ENCODE data around the gene GPR153. TPM values are rescaled to one million over a fixed set of nuclear protein-coding genes. Genes with fewer than 3 reads are reported as not detected.

The GPR153 gene
- total and polyA plus RNA-seq, 7 donors, result 3.7 to 32.4 (median 10.8) TPM

DNA sequence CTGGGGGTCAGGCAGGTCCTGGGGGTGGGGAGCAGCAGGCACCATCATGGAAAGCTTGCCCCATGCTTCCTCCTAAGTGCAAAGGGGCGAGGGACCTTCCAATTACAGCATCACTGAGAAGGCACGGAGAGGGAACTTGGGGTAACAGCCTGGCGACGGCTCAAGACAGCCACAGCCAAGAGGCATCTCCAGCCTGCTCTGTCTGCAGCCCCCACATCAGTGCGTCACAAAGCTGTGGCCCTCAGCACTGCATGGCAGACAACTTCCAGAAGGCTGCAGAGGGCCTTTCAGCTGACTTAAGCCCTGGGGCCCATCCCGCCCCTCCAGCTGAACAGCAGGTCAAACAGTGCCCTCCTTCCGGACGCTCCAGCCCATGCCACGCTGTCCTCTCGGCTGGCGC is 13.2 kb upstream of the GPR153 start:
- intact Hi-C loops (cut with DNase I), result no loop called here
- 96% methylated on average over 11 of the region's 11 CpGs for WGBS, 2 donors
- TF ChIP-seq, protein P1, sequence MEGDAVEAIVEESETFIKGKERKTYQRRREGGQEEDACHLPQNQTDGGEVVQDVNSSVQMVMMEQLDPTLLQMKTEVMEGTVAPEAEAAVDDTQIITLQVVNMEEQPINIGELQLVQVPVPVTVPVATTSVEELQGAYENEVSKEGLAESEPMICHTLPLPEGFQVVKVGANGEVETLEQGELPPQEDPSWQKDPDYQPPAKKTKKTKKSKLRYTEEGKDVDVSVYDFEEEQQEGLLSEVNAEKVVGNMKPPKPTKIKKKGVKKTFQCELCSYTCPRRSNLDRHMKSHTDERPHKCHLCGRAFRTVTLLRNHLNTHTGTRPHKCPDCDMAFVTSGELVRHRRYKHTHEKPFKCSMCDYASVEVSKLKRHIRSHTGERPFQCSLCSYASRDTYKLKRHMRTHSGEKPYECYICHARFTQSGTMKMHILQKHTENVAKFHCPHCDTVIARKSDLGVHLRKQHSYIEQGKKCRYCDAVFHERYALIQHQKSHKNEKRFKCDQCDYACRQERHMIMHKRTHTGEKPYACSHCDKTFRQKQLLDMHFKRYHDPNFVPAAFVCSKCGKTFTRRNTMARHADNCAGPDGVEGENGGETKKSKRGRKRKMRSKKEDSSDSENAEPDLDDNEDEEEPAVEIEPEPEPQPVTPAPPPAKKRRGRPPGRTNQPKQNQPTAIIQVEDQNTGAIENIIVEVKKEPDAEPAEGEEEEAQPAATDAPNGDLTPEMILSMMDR (IDR thresholded peaks at IDR 0.05), result no peak
- TF ChIP-seq EP300 (IDR thresholded peaks at IDR 0.05) (no peak), POLR2A (IDR thresholded peaks at IDR 0.05) (no peak), POLR2AphosphoS5 (IDR thresholded peaks at IDR 0.05) (no peak)
- Histone ChIP-seq H3K27ac (peak overlapping the region in 1 of 4 donors; percentile 55), H3K9me3 (no peaks in the 10 kb centered on the region), H3K4me1 (peaks cover 0 to 48% (median 33%) of the 10 kb centered on the region in 4 donors), H3K4me3 (no peak overlapping the region), H3K27me3 (no peaks in the 10 kb centered on the region), H3K36me3 (no peaks in the 10 kb centered on the region)
- no peak for DNase-seq

DNA sequence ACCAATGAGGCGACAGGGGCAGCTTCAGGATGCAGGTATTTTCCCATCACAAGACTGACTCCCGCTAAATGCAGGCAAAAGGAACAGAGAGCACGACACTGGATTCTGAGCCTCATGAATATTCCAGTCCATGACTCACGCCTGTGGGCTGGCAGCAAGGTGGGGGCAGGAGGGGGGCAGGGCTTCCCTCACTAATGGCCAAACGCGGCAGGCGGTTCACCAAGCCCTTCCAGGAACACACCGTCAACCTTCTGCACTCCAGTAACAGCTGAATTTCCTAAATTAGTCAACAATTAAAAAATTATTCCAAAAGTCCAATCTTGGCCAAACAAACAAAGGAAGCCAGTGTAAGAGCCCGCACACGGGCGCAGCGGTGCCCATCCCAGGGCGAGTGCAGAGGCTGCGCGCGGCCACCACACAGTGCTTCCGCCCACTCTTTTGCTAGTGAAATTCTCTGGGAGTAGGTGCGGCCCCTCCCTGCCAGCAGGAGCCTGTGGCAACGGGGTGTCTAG is 12.5 kb upstream of the GPR153 start:
- intact Hi-C loops (cut with DNase I), result no loop called here
- H3K27ac ChIP-seq, result peak overlapping the region in 3 of 4 donors; percentile 7 to 55 (median 15)

DNA sequence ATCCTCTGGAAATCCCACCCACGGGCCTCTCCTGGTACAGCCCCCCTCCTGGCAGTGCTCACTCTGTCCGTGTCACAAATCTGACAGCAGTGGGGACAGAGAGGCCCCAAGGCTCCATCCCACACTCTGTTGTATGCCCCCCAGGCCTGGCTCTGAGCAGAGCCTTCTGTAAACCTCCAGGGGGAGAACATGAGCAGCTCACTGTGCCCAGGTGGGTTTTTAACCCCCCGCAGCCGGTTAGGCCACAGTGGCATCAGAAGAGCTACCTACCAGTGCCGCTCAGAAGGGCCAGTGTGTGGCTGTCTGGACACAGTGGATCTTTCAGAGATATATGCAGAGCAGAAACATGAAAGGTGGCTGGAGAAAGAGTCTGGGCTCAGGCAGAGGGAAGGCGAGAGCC is 12.0 kb upstream of the GPR153 start:
- DNase-seq, result no peak
- 81 to 88% methylated on average over 6 of the region's 6 CpGs for WGBS, 2 donors
- H3K27ac ChIP-seq, result peak overlapping the region in 3 of 4 donors; percentile 7 to 55 (median 15)

More for the DNA sequence above, 12.5 kb upstream of the GPR153 start:
- 56 to 83% methylated on average over 19 of the region's 19 CpGs for WGBS, 2 donors
- no peak for DNase-seq
- Histone ChIP-seq H3K36me3 (no peaks in the 10 kb centered on the region), H3K9me3 (no peaks in the 10 kb centered on the region), H3K27me3 (no peaks in the 10 kb centered on the region), H3K4me1 (peaks cover 0 to 50% (median 34%) of the 10 kb centered on the region in 4 donors), H3K4me3 (no peak overlapping the region)
- TF ChIP-seq POLR2A (IDR thresholded peaks at IDR 0.05) (no peak), POLR2AphosphoS5 (IDR thresholded peaks at IDR 0.05) (peak in 1 of 4 donors; percentile 26), EP300 (IDR thresholded peaks at IDR 0.05) (no peak)
- TF ChIP-seq, protein P1 (IDR thresholded peaks at IDR 0.05), result no peak

DNA sequence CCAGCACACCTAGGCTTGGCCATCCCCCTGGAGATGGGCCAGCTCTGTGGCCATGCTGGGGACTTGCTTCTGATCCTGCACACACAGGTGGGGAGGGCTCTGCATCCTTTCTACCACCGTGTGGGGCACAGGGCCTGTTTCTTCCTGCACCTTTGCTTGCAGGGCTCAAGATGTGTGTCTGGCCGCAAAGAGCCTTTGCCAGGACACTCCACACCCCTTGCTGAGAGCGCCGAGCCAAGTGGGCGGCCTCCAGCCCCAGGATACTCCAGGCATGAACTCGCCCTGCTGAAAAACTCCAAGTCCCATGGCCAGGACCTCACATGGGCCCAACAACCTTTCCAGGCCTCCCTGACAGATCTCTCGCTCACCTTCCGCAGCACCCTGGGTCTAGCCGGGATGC is 11.6 kb upstream of the GPR153 start:
- Histone ChIP-seq H3K4me1 (peaks cover 0 to 50% (median 34%) of the 10 kb centered on the region in 4 donors), H3K36me3 (no peaks in the 10 kb centered on the region), H3K27me3 (no peaks in the 10 kb centered on the region), H3K9me3 (no peaks in the 10 kb centered on the region), H3K27ac (peak overlapping the region in 3 of 4 donors; percentile 7 to 55 (median 15)), H3K4me3 (no peak overlapping the region)
- WGBS, 2 donors, result 62 to 81% methylated on average over 9 of the region's 9 CpGs
- TF ChIP-seq POLR2A (IDR thresholded peaks at IDR 0.05), result no peak
- TF ChIP-seq EP300 (IDR thresholded peaks at IDR 0.05), result no peak
- TF ChIP-seq, protein P1 (IDR thresholded peaks at IDR 0.05), result no peak
- no peak for TF ChIP-seq POLR2AphosphoS5 (IDR thresholded peaks at IDR 0.05)
- no peak for DNase-seq
- intact Hi-C loops (cut with DNase I), result no loop called here

More for the DNA sequence above, 12.0 kb upstream of the GPR153 start:
- intact Hi-C loops (cut with DNase I), result no loop called here
- H3K4me1 ChIP-seq, result peaks cover 0 to 50% (median 34%) of the 10 kb centered on the region in 4 donors
- no peak for TF ChIP-seq EP300 (IDR thresholded peaks at IDR 0.05)
- TF ChIP-seq POLR2AphosphoS5 (IDR thresholded peaks at IDR 0.05), result no peak
- TF ChIP-seq, protein P1 (IDR thresholded peaks at IDR 0.05), result no peak
- no peak for TF ChIP-seq POLR2A (IDR thresholded peaks at IDR 0.05)
- H3K36me3 ChIP-seq, result no peaks in the 10 kb centered on the region
- no peak overlapping the region for H3K4me3 ChIP-seq
- no peaks in the 10 kb centered on the region for H3K9me3 ChIP-seq
- H3K27me3 ChIP-seq, result no peaks in the 10 kb centered on the region

DNA sequence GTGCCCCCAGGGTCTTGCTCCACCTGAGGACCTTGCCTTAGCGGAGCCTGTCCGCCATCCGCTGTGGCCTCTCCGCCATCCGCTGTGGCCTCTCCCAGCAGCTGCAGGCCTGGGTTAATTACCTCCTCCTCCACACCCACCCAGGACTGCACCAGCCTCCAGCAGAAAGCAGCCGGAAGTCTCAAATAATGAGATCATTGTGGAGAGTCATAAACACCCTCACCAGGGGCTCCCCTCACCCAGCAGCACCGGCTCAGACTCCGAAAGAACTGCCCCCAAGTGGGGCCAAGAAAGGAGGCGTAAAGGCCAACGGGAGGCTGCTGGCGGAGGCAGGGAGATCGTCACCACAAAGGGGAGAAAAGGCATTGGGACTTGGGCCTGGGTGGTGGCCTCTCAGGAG is 10.7 kb upstream of the GPR153 start:
- Histone ChIP-seq H3K4me3 (no peak overlapping the region), H3K27me3 (no peaks in the 10 kb centered on the region), H3K4me1 (peaks cover 0 to 43% (median 28%) of the 10 kb centered on the region in 4 donors), H3K36me3 (no peaks in the 10 kb centered on the region), H3K27ac (no peak overlapping the region), H3K9me3 (no peaks in the 10 kb centered on the region)
- TF ChIP-seq, protein P1 (IDR thresholded peaks at IDR 0.05), result no peak
- TF ChIP-seq EP300 (IDR thresholded peaks at IDR 0.05), result no peak
- no peak for TF ChIP-seq POLR2AphosphoS5 (IDR thresholded peaks at IDR 0.05)
- TF ChIP-seq POLR2A (IDR thresholded peaks at IDR 0.05), result no peak
- intact Hi-C loops (cut with DNase I), result no loop called here
- no peak for DNase-seq
- 15 to 60% methylated on average over 12 of the region's 12 CpGs for WGBS, 2 donors
